GM10266 (cell line): ENCODE data around the gene RADX.

ENCODE experiments used
- DNase-seq: peaks from one replicate; pipeline ENCODE4 v3.0.0; 2012; ENCODE audit errors: extremely low spot score
- CTCF ChIP-seq: IDR thresholded peaks from 2 replicates; pipeline ENCODE4 v1.5.1; 2012; ENCODE audit warnings: mild to moderate bottlenecking, low read depth; ENCODE audit not compliant: control insufficient read depth, insufficient read depth; ENCODE audit errors: missing control alignments

RADX gene

GRCh38 chrX:106726485-106727437, 115.0 kb downstream of the RADX start, which contains the start of gene RNF128:
RNF128 (plus strand) TSS chrX:106726701; CDS start chrX:106726914, 213 bp downstream.
- DNase-seq: no peak
- no peak for TF ChIP-seq CTCF

GRCh38 chrX:106728337-106728736, 116.6 kb downstream of the RADX start:
- TF ChIP-seq CTCF: no peak
- DNase-seq: no peak
